H9 (cell line): Measurements from ENCODE around the gene CAMLG. TPM values are rescaled to one million over a fixed set of nuclear protein-coding genes. Genes with fewer than 3 reads are reported as not detected.

Source experiments
- DNase-seq: peaks from one replicate; pipeline ENCODE4 v3.0.0-alpha.2; 2017
- H2AFZ ChIP-seq: one replicate; pipeline ENCODE4 v1.6.1; 2013; ENCODE audit warnings: mild to moderate bottlenecking, low read length, control low read depth, moderate library complexity
- H2AK5ac ChIP-seq: 2 replicates; pipeline ENCODE4 v1.6.1; 2013; ENCODE audit warnings: low read length, control low read depth, mixed read lengths; ENCODE audit not compliant: insufficient read length
- H2BK120ac ChIP-seq: one replicate; pipeline ENCODE4 v1.6.1; 2013; ENCODE audit warnings: low read depth, mild to moderate bottlenecking, low read length, control low read depth, inconsistent platforms; ENCODE audit not compliant: poor library complexity, severe bottlenecking
- H2BK12ac ChIP-seq: 2 replicates; pipeline ENCODE4 v1.6.1; 2013; ENCODE audit warnings: low read length, control low read depth, mixed read lengths, low read depth; ENCODE audit not compliant: insufficient read length
- H2BK15ac ChIP-seq: 2 replicates; pipeline ENCODE4 v1.6.1; 2013; ENCODE audit warnings: low read depth, low read length, control low read depth
- H2BK20ac ChIP-seq: one replicate; pipeline ENCODE4 v1.6.1; 2013; ENCODE audit warnings: low read depth, mild to moderate bottlenecking, low read length, control low read depth, inconsistent platforms; ENCODE audit not compliant: poor library complexity, severe bottlenecking
- H2BK5ac ChIP-seq: 2 replicates; pipeline ENCODE4 v1.6.1; 2013; ENCODE audit warnings: low read length, control low read depth, mixed read lengths; ENCODE audit not compliant: insufficient read length
- H3K14ac ChIP-seq: 2 replicates; pipeline ENCODE4 v1.6.1; 2013; ENCODE audit warnings: low read length, control low read depth; ENCODE audit not compliant: insufficient read depth
- H3K18ac ChIP-seq: 2 replicates; pipeline ENCODE4 v1.6.1; 2013; ENCODE audit warnings: low read depth, mild to moderate bottlenecking, mixed read lengths, low read length, control low read depth; ENCODE audit not compliant: insufficient read length
- H3K23ac ChIP-seq: 2 replicates; pipeline ENCODE4 v1.6.1; 2013; ENCODE audit warnings: low read length, control low read depth, mixed read lengths, low read depth; ENCODE audit not compliant: insufficient read length
- H3K23me2 ChIP-seq: 2 replicates; pipeline ENCODE4 v1.6.1; 2013; ENCODE audit warnings: low read depth, mild to moderate bottlenecking, mixed read lengths, low read length, control low read depth; ENCODE audit not compliant: insufficient read length, poor library complexity, severe bottlenecking
- H3K27ac ChIP-seq: 2 replicates; pipeline ENCODE4 v1.5.1; 2013; ENCODE audit warnings: low read length, control low read depth, mixed read lengths, low read depth; ENCODE audit not compliant: insufficient read length
- H3K27me3 ChIP-seq: 2 replicates; pipeline ENCODE4 v1.6.1; 2013; ENCODE audit warnings: low read length, control low read depth, inconsistent platforms; ENCODE audit not compliant: insufficient read depth
- H3K4ac ChIP-seq: 2 replicates; pipeline ENCODE4 v1.6.1; 2013; ENCODE audit warnings: low read depth, mild to moderate bottlenecking, control low read depth, inconsistent platforms, low read length, moderate library complexity
- H3K4me1 ChIP-seq: 2 replicates; pipeline ENCODE4 v1.6.1; 2013; ENCODE audit warnings: low read length, control low read depth, inconsistent platforms; ENCODE audit not compliant: insufficient read depth
- H3K4me2 ChIP-seq: 2 replicates; pipeline ENCODE4 v1.6.1; 2013; ENCODE audit warnings: low read length, control low read depth, mixed read lengths; ENCODE audit not compliant: insufficient read length, insufficient read depth
- H3K56ac ChIP-seq: 2 replicates; pipeline ENCODE4 v1.6.1; 2013; ENCODE audit warnings: low read depth, mild to moderate bottlenecking, mixed read lengths, low read length, control low read depth; ENCODE audit not compliant: insufficient read length
- H3K79me1 ChIP-seq: 2 replicates; pipeline ENCODE4 v1.6.1; 2013; ENCODE audit warnings: low read depth, mild to moderate bottlenecking, moderate library complexity, low read length, control low read depth, inconsistent platforms; ENCODE audit not compliant: insufficient read depth, poor library complexity, severe bottlenecking
- H3K79me2 ChIP-seq: 2 replicates; pipeline ENCODE4 v1.6.1; 2013; ENCODE audit warnings: low read length, control low read depth, inconsistent platforms; ENCODE audit not compliant: insufficient read depth
- H3K9ac ChIP-seq: 2 replicates; pipeline ENCODE4 v1.6.1; 2013; ENCODE audit warnings: low read length, control low read depth, mixed read lengths; ENCODE audit not compliant: insufficient read length; ENCODE audit errors: extremely low read depth
- H3K9me3 ChIP-seq: one replicate; pipeline ENCODE4 v1.6.1; 2013; ENCODE audit warnings: low read depth, low read length, inconsistent platforms; ENCODE audit not compliant: control insufficient read depth
- H3T11ph ChIP-seq: one replicate; pipeline ENCODE4 v1.6.1; 2013; ENCODE audit warnings: mild to moderate bottlenecking, low read length, control low read depth, inconsistent platforms
- H4K20me1 ChIP-seq: one replicate; pipeline ENCODE4 v1.6.1; 2013; ENCODE audit not compliant: control insufficient read depth, insufficient read length, insufficient read depth
- H4K5ac ChIP-seq: 2 replicates; pipeline ENCODE4 v1.6.1; 2013; ENCODE audit warnings: low read depth, mild to moderate bottlenecking, mixed read lengths, low read length, control low read depth; ENCODE audit not compliant: insufficient read length
- H4K8ac ChIP-seq: replicated peaks from 2 replicates; pipeline ENCODE4 v1.6.1; 2013; ENCODE audit warnings: low read length, control low read depth, mixed read lengths, low read depth; ENCODE audit not compliant: insufficient read length
- H4K91ac ChIP-seq: 2 replicates; pipeline ENCODE4 v1.6.1; 2013; ENCODE audit warnings: low read depth, mild to moderate bottlenecking, moderate library complexity, mixed read lengths, low read length, control low read depth; ENCODE audit not compliant: insufficient read length
- H3K27ac Mint-ChIP-seq, 3 experiments: 2 replicates in 2 of 3; 3 replicates in 1 of 3; pipeline ENCODE4 v1.8.0; 2020 to 2021; ENCODE audit warnings: mixed read lengths in 3 of 3, mild to moderate bottlenecking in 1 of 3, moderate library complexity in 1 of 3
- H3K27me3 Mint-ChIP-seq: 2 replicates; pipeline ENCODE4 v1.8.0; 2021; ENCODE audit warnings: low read depth, mild to moderate bottlenecking, moderate library complexity, mixed read lengths
- H3K36me3 Mint-ChIP-seq, 3 experiments: 2 replicates in 2 of 3; 3 replicates in 1 of 3; pipeline ENCODE4 v1.8.0; 2020 to 2021; ENCODE audit warnings: low read depth in 3 of 3, mixed read lengths in 3 of 3; ENCODE audit not compliant: insufficient read depth in 1 of 3
- H3K4me1 Mint-ChIP-seq, 2 experiments: 2 replicates each; pipeline ENCODE4 v1.8.0; 2020; ENCODE audit warnings: mixed read lengths in 2 of 2
- H3K4me3 Mint-ChIP-seq, 2 experiments: 2 replicates in 1 of 2; 3 replicates in 1 of 2; pipeline ENCODE4 v1.8.0; 2020 to 2021; ENCODE audit warnings: mild to moderate bottlenecking in 2 of 2, mixed read lengths in 2 of 2, moderate library complexity in 1 of 2
- H3K9me3 Mint-ChIP-seq, 2 experiments: 2 replicates in 1 of 2; 3 replicates in 1 of 2; pipeline ENCODE4 v1.8.0; 2020; ENCODE audit warnings: mild to moderate bottlenecking in 2 of 2, mixed read lengths in 2 of 2, moderate library complexity in 1 of 2
- CTCF ChIP-seq: fragments of 200-600 bp; sonication (generic); conservative IDR thresholded peaks from 3 replicates; pipeline ENCODE4 v1.8.0; 2021; ENCODE audit warnings: antibody characterized with exemption, mild to moderate bottlenecking
- WGBS: extraction: QIAGEN DNeasy Blood & Tissue Kit; methylation state at CpG from one replicate; pipeline ENCODE4 v1.1.7; 2013; ENCODE audit warnings: missing lambda C conversion rate, low lambda C conversion rate, mixed read lengths; ENCODE audit not compliant: insufficient read length; ENCODE audit errors: extremely low coverage; 5-methylcytosine and 5-hydroxymethylcytosine counted together
- total RNA-seq: library from RNA; stranded (reverse); gene quantifications from 2 replicates; pipeline ENCODE4 v1.2.1, GENCODE V29; 2021

The CAMLG gene
- total RNA-seq, 1 experiment from 2014 or later, result 33.1 TPM

GRCh38 chr5:134784241-134784920 lies 46.0 kb downstream of the CAMLG start:
- Histone ChIP-seq H3K27me3 (no peaks in the 10 kb centered on the region), H4K5ac (no peak overlapping the region), H3K23me2 (no peaks in the 10 kb centered on the region), H3K9me3 (no peaks in the 10 kb centered on the region), H3K4me2 (no peak overlapping the region), H4K8ac (no peak overlapping the region), H3K9ac (no peak overlapping the region), H2BK120ac (no peak overlapping the region), H2BK15ac (no peak overlapping the region), H3K79me2 (no peaks in the 10 kb centered on the region), H4K91ac (no peak overlapping the region), H3K4me1 (no peaks in the 10 kb centered on the region), H3K27ac (no peak overlapping the region), H2AFZ (no peak overlapping the region), H3T11ph (no peak overlapping the region), H3K18ac (no peak overlapping the region), H3K56ac (no peak overlapping the region), H2BK20ac (no peak overlapping the region), H3K79me1 (no peaks in the 10 kb centered on the region), H3K23ac (no peak overlapping the region), H4K20me1 (no peaks in the 10 kb centered on the region), H3K4ac (no peak overlapping the region), H3K14ac (no peak overlapping the region), H2AK5ac (no peak overlapping the region), H2BK5ac (no peak overlapping the region), H2BK12ac (no peak overlapping the region)
- no peak for DNase-seq
- Mint-ChIP-seq H3K4me1 (peaks cover 16% of the 10 kb centered on the region in 2 experiments), H3K27me3 (no peaks in the 10 kb centered on the region), H3K36me3 (peaks cover 47 to 91% (median 85%) of the 10 kb centered on the region in 3 experiments; a peak in 6 of 7 replicates), H3K9me3 (no peaks in the 10 kb centered on the region), H3K27ac (peak overlapping the region in 2 of 3 experiments; percentile 29 to 82; a peak in 4 of 7 replicates), H3K4me3 (no peak overlapping the region)
- peak; percentile 31; the same call in 1 of the 3 replicates for TF ChIP-seq CTCF
- WGBS, result no CpG with 5 or more reads among the region's 4 CpGs
